Activated naive CD4-positive, alpha-beta T cell (primary cell): ENCODE data around the gene PRICKLE4.
"Not testable (repeated sequence)": the region's sequence is repeated elsewhere in the genome, so short reads cannot be mapped to it uniquely, and the experiment has no call there.

Experiments
- DNase-seq, 4 experiments: peaks; one replicate each; lab custom pipeline; 2025; lab: John Stamatoyannopoulos, UW

Gene PRICKLE4

GRCh38 chr6:41798901-41799558 lies 18.4 kb downstream of the PRICKLE4 start:
- no peak for DNase-seq

GRCh38 chr6:41799559-41799911 lies 19.0 kb downstream of the PRICKLE4 start:
- DNase-seq = no peak

GRCh38 chr6:41801380-41801779 lies 20.8 kb downstream of the PRICKLE4 start:
- DNase-seq = no peak

- no peak for DNase-seq
These were observed 25.5 kb downstream of the PRICKLE4 start for GRCh38 chr6:41805830-41806774.

DNA sequence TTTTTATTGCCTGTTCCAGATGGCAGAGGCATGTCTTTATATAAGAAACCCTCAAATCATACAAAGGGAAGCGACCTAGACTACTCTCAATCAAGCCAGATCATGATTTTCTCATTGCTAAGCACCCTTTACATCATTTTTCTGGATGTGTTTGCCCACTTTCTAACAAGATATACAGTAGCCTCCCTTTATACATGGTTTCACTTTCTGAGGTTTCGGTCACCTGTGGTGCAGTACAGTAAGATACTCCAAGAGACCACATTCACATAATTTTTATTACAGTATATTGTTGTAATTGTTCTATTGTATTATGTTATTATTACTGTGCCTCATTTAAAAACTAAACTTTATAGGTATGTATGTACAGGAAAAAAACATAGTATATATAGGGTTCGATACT lies 30.5 kb downstream of the PRICKLE4 start:
- no peak for DNase-seq

GRCh38 chr6:41811946-41812345 lies 31.4 kb downstream of the PRICKLE4 start:
- not testable (repeated sequence) for DNase-seq

- no peak for DNase-seq
These were observed 32.9 kb downstream of the PRICKLE4 start for GRCh38 chr6:41813469-41813868.

DNA sequence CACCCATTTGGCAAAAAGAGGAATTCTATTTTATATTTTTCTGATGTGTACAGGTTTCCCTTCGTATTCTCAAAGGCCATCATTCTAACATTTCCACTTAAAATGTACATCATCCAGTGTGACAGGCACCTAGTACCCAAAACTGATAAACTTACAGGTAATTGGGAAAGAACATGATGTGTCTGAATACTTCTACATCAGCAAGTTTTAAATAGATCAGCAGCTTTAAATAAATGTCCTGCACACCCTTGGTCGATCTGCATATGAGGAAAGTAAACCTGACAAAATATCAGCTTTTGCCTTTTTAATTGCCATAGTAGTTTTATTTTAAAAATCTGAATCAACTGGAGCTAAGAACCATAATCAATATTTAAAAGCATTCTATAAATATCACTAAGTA lies 33.4 kb downstream of the PRICKLE4 start:
- DNase-seq = no peak

DNA sequence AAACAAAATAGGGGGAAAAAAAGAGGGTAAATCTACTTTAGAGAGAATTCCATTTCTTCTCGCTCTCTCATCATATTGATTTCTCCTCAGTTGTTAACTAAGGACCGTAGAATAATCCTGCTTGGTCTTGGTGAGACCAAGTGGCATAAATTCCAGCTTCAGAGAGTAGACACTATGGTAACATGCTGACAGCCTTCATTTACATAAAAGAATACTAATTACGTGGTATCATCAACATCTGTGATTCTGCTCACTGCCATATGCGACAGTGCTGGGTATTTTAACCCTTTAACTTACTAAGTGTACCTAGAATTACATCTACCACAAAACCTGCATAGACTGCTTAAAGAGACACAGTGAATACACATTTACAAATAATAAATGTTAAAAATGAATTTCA lies 34.0 kb downstream of the PRICKLE4 start:
- DNase-seq = no peak

GRCh38 chr6:41815587-41815986 lies 35.0 kb downstream of the PRICKLE4 start:
- DNase-seq = no peak

DNA sequence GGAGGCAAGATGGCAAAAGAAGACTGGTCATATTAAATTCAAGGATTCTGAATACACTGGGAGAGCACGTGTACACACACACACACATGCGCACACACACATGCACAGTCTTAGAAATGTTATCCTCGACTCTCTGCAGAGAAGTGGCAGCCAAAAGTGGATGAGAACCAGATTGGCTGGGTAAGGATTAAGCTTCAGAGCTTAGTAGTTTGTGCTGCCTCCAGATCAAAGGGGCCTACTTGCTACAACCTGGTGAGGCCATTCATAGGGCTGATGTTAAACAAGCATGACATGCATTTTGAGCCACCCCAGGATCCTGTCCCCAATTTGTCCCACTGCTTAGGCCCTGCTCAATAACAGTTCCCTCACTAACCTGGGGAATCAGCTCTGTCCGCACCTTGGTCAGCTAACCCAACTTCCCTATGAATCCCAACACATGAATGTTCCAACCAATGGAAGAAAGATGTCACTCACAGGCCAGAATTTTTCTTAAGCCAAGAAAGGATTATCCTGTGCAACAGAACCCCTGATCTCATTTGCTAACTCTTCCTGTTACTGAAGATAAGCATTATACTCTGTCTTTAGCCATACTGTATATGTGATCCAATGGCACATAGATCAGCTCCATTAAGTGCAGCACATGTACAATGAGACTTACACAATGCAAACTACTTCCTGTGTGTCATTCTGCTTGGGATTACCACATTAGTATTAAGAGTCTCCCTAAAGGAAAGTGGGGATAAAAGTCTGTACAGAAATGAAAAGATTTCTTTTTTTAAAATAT lies 37.9 kb downstream of the PRICKLE4 start:
- no peak for DNase-seq

DNA sequence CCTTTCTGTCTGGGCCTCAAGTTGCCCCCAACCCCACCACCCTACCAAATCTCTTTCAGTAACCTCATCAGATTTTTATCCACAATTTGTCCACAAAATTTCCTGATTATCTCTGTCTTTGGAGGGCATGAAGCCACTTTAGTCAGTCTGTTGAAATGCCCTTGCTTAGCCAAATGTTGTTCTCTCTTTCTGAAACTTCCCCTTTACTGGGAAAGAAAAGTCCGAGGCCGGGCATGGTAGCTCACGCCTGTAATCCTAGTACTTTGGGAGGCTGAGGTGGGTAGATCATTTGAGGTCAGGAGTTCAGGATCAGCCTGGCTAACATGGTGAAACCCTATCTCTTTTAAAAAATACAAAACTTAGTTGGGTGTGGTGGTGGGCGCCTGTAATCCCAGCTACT lies 40.7 kb downstream of the PRICKLE4 start:
- no peak for DNase-seq

DNA sequence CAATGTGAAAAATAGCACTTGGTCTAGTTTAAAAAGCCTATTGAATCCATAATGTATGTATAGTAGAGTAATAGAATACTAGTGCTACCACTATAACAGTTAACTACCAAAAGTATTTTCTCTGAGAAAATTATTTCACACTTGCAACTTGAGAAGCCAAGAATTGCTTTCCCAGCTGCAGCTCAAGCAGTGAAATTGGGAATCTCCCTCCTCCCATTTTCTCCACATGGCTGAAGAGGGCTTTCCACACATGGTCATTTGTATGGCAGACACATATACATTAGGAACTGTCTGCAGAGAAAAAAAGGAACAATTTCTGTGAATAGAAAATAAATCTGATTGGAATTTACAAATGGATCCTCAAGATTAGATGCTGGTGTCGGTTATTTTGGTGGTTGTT lies 41.4 kb downstream of the PRICKLE4 start:
- no peak for DNase-seq

DNA sequence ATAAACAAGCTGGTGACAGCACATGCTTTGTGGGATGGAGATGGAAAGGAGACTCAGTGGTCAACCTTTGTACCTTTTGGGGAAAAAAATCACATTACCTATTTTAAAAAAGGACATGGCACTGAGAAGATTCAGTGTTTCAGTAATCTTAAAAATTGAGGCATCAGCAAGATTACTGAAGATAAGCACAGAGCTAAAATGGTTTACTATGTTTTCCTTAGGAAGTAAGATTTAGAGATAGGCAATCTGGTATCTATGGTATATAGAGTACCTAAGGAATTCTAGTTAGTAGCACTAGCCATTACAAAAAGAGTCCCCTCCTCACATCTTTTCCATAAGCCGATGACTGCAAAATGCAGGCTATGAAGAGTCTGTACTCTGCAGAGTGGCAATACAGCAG lies 42.6 kb downstream of the PRICKLE4 start:
- no peak for DNase-seq

- DNase-seq = no peak
These were observed 44.3 kb downstream of the PRICKLE4 start for GRCh38 chr6:41824571-41825569.

GRCh38 chr6:41826343-41827022 lies 45.9 kb downstream of the PRICKLE4 start:
- DNase-seq = no peak

- DNase-seq = no peak
These were observed 51.7 kb downstream of the PRICKLE4 start for GRCh38 chr6:41832263-41832662.

DNA sequence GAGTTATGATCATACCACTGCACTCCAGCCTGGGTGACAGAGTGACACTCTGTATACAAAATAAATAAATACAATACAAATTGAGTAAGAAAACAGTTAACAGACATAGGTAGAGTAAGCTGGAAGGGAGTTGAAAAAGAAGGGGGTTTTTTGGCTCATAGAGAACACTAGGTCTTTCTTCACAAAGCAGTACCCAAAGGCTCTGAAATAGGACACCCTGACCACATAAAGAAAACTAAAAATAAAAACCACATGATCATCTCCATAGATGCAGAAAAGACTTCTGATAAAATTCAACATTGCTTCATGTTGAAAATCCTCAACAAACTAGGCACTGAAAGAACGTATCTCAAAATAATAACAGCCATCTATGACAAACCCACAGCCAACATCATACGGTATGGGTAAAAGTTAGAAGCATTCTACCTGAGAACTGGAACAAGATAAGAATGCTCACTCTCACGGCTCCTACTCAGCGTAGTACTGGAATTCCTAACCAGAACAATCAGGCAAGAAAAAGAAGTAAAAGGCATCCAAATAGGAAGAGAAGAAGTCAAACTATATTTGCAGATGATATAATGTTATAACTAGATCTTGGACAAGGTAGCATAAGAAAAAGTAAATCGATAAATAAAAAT lies 55.6 kb downstream of the PRICKLE4 start:
- DNase-seq = no peak

DNA sequence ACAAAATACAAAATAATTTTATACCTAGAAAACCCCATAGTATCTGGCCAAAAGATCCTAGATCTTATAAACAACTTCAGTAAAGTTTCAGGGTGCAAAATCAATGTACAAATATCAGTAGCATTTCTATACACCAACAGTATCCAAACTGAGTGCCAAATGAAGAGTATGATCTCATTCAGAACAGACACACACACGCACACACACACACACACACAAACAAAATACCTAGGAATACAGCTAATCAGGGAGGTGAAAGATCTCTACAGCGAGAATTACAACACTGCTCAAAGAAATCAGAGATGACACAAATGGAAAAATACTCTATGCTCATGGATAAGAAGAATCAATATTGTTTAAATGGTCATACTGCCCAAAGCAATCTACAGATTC lies 56.1 kb downstream of the PRICKLE4 start:
- DNase-seq = no peak
